ENCODE data around the gene IRF2. TPM values are rescaled to one million over a fixed set of nuclear protein-coding genes. Genes with fewer than 3 reads are reported as not detected.

The IRF2 gene
- polyA plus RNA-seq, 1 donor (not counting 4 experiments of a cell fraction or from before 2014, with no cell fraction given), result 23.8 TPM

GRCh38 chr4:184396570-184397515 is 77.5 kb downstream of the IRF2 start:
- TF ChIP-seq CTCF (optimal IDR thresholded peaks at IDR 0.05 in 1 of 3, IDR thresholded peaks at IDR 0.05 in 1 of 3, conservative IDR thresholded peaks at IDR 0.05 in 1 of 3; ENCODE audit: extremely low read depth in 1 of 3, insufficient read depth in 2 of 3, low read length in 3 of 3) (no peak), EZH2 (IDR thresholded peaks at IDR 0.05; ENCODE audit: low read length) (no peak)
- H4K20me1 ChIP-seq (ENCODE audit: control insufficient read depth, extremely low read depth, insufficient read depth, low read length), result no peaks in the 10 kb centered on the region
- peaks cover 8 to 17% of the 10 kb centered on the region in 2 experiments for H3K36me3 ChIP-seq (ENCODE audit: control insufficient read depth in 2 of 2, extremely low read depth in 1 of 2, insufficient read depth in 2 of 2, low read length in 2 of 2)
- no peak overlapping the region for H3K9ac ChIP-seq (ENCODE audit: control insufficient read depth, extremely low read depth, insufficient read depth, low read length)
- no peaks in the 10 kb centered on the region for H3K9me3 ChIP-seq (ENCODE audit: control insufficient read depth, low read depth, low read length)
- dilution Hi-C loops (cut with MboI; ENCODE audit: extremely low pct_ligation_motif_present, low sequenced_read_pairs), result no loop called here
- no peak overlapping the region for H3K4me2 ChIP-seq (ENCODE audit: control insufficient read depth, extremely low read depth, insufficient read depth, low read depth, low read length)
- FAIRE-seq (no peak), DNase-seq (ENCODE audit: low read depth, low spot score) (no peak)
- H3K4me3 ChIP-seq (ENCODE audit: control insufficient read depth in 2 of 3, extremely low read depth in 1 of 3, insufficient read depth in 2 of 3, low read depth in 1 of 3, low read length in 3 of 3), result no peak overlapping the region
- no peaks in the 10 kb centered on the region for H3K27me3 ChIP-seq (ENCODE audit: control insufficient read depth, extremely low read depth, insufficient read depth, low read length)
- H3K9me1 ChIP-seq (ENCODE audit: control insufficient read depth, extremely low read depth, insufficient read depth, low read length), result no peaks in the 10 kb centered on the region
- H3K4me1 ChIP-seq (ENCODE audit: control insufficient read depth, extremely low read depth, insufficient read depth, low read length), result peaks cover 16% of the 10 kb centered on the region
- H2AFZ ChIP-seq (ENCODE audit: control insufficient read depth, low read length), result no peak overlapping the region
- H3K79me2 ChIP-seq (ENCODE audit: control insufficient read depth, insufficient read depth, low read length), result no peaks in the 10 kb centered on the region
- H3K27ac ChIP-seq (ENCODE audit: control insufficient read depth, insufficient read depth, low read length), result no peak overlapping the region

- no peaks in the 10 kb centered on the region for H3K27me3 ChIP-seq (ENCODE audit: control insufficient read depth, extremely low read depth, insufficient read depth, low read length)
- H3K4me1 ChIP-seq (ENCODE audit: control insufficient read depth, extremely low read depth, insufficient read depth, low read length), result peaks cover 10% of the 10 kb centered on the region
- no peak for FAIRE-seq
- H4K20me1 ChIP-seq (ENCODE audit: control insufficient read depth, extremely low read depth, insufficient read depth, low read length), result no peaks in the 10 kb centered on the region
- H3K9me1 ChIP-seq (ENCODE audit: control insufficient read depth, extremely low read depth, insufficient read depth, low read length), result no peaks in the 10 kb centered on the region
- no peak overlapping the region for H3K9ac ChIP-seq (ENCODE audit: control insufficient read depth, extremely low read depth, insufficient read depth, low read length)
- peaks cover 16 to 21% of the 10 kb centered on the region in 2 experiments for H3K36me3 ChIP-seq (ENCODE audit: control insufficient read depth in 2 of 2, extremely low read depth in 1 of 2, insufficient read depth in 2 of 2, low read length in 2 of 2)
- dilution Hi-C loops (cut with MboI; ENCODE audit: extremely low pct_ligation_motif_present, low sequenced_read_pairs), result no loop called here
- no peak overlapping the region for H3K27ac ChIP-seq (ENCODE audit: control insufficient read depth, insufficient read depth, low read length)
- TF ChIP-seq CTCF (optimal IDR thresholded peaks at IDR 0.05 in 1 of 3, IDR thresholded peaks at IDR 0.05 in 1 of 3, conservative IDR thresholded peaks at IDR 0.05 in 1 of 3; ENCODE audit: extremely low read depth in 1 of 3, insufficient read depth in 2 of 3, low read length in 3 of 3) (no peak), EZH2 (IDR thresholded peaks at IDR 0.05; ENCODE audit: low read length) (no peak)
- H3K9me3 ChIP-seq (ENCODE audit: control insufficient read depth, low read depth, low read length), result no peaks in the 10 kb centered on the region
- no peak overlapping the region for H2AFZ ChIP-seq (ENCODE audit: control insufficient read depth, low read length)
- no peak for DNase-seq (ENCODE audit: low read depth, low spot score)
- H3K79me2 ChIP-seq (ENCODE audit: control insufficient read depth, insufficient read depth, low read length), result no peaks in the 10 kb centered on the region
- no peak overlapping the region for H3K4me2 ChIP-seq (ENCODE audit: control insufficient read depth, extremely low read depth, insufficient read depth, low read depth, low read length)
- no peak overlapping the region for H3K4me3 ChIP-seq (ENCODE audit: control insufficient read depth in 2 of 3, extremely low read depth in 1 of 3, insufficient read depth in 2 of 3, low read depth in 1 of 3, low read length in 3 of 3)
Observed at GRCh38 chr4:184395971-184396391, 78.4 kb downstream of the IRF2 start.
